Ishikawa (cell line): Measurements from ENCODE around the gene NKD2.

ENCODE experiments used
- CEBPB ChIP-seq: IDR thresholded peaks from 2 replicates; pipeline ENCODE4 v1.6.1; 2012
- CREB1 ChIP-seq: IDR thresholded peaks from 2 replicates; pipeline ENCODE4 v1.6.1; 2012; ENCODE audit warnings: low read depth
- EGR1 ChIP-seq: IDR thresholded peaks from 2 replicates; pipeline ENCODE4 v1.6.1; 2012
- EP300 ChIP-seq: IDR thresholded peaks from 2 replicates; pipeline ENCODE4 v1.6.1; 2012; ENCODE audit warnings: borderline replicate concordance
- FOXM1 ChIP-seq: IDR thresholded peaks from 2 replicates; pipeline ENCODE4 v1.6.1; 2012; ENCODE audit warnings: low read depth, borderline replicate concordance
- NFIC ChIP-seq: IDR thresholded peaks from 2 replicates; pipeline ENCODE4 v1.6.1; 2012
- RAD21 ChIP-seq: IDR thresholded peaks from 2 replicates; pipeline ENCODE4 v1.6.1; 2012; ENCODE audit warnings: low read depth
- TAF1 ChIP-seq: IDR thresholded peaks from 2 replicates; pipeline ENCODE4 v1.6.1; 2012; ENCODE audit warnings: low read depth, mild to moderate bottlenecking
- TCF12 ChIP-seq: IDR thresholded peaks from 2 replicates; pipeline ENCODE4 v1.6.1; 2012; ENCODE audit warnings: low read depth
- TEAD4 ChIP-seq: IDR thresholded peaks from 2 replicates; pipeline ENCODE4 v1.6.1; 2012
- YY1 ChIP-seq: IDR thresholded peaks from 2 replicates; pipeline ENCODE4 v1.6.1; 2012; ENCODE audit warnings: low read depth
- ZBTB7A ChIP-seq: IDR thresholded peaks from 2 replicates; pipeline ENCODE4 v1.6.1; 2012; ENCODE audit warnings: low read depth
- TF ChIP-seq, protein P1 (sequence below): IDR thresholded peaks from 2 replicates; pipeline ENCODE4 v1.6.1; 2012
- TF ChIP-seq, protein P2 (sequence below): IDR thresholded peaks from 2 replicates; pipeline ENCODE4 v1.6.1; 2012
- TF ChIP-seq, protein P3 (sequence below): IDR thresholded peaks from 2 replicates; pipeline ENCODE4 v1.6.1; 2012; ENCODE audit warnings: low read depth, mild to moderate bottlenecking

NKD2 gene

DNA sequence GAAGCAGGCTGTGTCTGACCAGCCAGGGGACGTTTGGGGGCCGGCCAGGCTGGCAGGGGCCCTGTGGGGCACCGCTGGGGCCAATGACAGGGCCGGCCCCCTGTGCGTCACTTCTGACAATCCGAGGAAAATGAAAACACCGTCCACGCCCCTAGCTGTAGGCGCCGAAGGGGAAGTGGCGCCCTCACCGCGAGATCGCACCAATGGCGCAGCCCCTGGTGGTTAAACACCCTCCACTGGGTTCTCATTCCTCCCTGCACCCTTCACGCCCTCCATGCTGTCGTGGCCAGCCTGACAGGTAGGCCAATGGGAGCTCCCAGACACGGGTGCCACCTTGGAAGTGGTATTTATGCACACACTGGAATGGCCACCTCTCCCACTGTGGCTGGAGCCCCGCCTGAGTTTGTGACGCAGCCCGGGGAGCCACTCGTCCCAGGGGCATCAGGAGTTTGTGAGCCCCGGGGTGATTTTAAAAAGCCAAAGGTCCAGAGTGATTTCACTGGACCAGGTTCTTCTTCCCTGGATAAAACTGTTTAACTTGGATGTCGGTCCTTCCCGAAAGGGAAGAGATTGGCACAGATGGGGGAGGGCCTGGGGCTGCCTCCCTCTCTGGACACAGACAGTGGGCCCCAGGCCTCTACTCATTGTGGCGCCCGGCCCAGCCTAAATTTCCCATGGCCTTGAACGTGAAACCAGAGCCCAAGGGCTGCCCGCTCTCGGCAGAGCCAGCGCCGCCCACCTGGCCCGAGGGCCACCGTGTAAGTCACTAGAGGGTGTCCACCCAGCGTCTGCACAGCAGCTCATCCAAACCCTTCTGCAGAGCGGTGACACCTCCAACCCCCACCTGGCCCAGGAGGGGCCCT lies 49.7 kb downstream of the NKD2 start:
- no peak for TF ChIP-seq RAD21
- TF ChIP-seq TCF12: no peak
- no peak for TF ChIP-seq NFIC
- TF ChIP-seq EP300: no peak
- TF ChIP-seq, protein P1, sequence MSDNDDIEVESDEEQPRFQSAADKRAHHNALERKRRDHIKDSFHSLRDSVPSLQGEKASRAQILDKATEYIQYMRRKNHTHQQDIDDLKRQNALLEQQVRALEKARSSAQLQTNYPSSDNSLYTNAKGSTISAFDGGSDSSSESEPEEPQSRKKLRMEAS: no peak
- no peak for TF ChIP-seq FOXM1
- TF ChIP-seq ZBTB7A: no peak
- TF ChIP-seq YY1: no peak
- TF ChIP-seq TEAD4: no peak
- no peak for TF ChIP-seq EGR1
- no peak for TF ChIP-seq CREB1
- TF ChIP-seq, protein P2, sequence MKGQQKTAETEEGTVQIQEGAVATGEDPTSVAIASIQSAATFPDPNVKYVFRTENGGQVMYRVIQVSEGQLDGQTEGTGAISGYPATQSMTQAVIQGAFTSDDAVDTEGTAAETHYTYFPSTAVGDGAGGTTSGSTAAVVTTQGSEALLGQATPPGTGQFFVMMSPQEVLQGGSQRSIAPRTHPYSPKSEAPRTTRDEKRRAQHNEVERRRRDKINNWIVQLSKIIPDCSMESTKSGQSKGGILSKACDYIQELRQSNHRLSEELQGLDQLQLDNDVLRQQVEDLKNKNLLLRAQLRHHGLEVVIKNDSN: no peak
- TF ChIP-seq, protein P3, sequence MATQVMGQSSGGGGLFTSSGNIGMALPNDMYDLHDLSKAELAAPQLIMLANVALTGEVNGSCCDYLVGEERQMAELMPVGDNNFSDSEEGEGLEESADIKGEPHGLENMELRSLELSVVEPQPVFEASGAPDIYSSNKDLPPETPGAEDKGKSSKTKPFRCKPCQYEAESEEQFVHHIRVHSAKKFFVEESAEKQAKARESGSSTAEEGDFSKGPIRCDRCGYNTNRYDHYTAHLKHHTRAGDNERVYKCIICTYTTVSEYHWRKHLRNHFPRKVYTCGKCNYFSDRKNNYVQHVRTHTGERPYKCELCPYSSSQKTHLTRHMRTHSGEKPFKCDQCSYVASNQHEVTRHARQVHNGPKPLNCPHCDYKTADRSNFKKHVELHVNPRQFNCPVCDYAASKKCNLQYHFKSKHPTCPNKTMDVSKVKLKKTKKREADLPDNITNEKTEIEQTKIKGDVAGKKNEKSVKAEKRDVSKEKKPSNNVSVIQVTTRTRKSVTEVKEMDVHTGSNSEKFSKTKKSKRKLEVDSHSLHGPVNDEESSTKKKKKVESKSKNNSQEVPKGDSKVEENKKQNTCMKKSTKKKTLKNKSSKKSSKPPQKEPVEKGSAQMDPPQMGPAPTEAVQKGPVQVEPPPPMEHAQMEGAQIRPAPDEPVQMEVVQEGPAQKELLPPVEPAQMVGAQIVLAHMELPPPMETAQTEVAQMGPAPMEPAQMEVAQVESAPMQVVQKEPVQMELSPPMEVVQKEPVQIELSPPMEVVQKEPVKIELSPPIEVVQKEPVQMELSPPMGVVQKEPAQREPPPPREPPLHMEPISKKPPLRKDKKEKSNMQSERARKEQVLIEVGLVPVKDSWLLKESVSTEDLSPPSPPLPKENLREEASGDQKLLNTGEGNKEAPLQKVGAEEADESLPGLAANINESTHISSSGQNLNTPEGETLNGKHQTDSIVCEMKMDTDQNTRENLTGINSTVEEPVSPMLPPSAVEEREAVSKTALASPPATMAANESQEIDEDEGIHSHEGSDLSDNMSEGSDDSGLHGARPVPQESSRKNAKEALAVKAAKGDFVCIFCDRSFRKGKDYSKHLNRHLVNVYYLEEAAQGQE: no peak
- TF ChIP-seq CEBPB: no peak
- no peak for TF ChIP-seq TAF1

DNA sequence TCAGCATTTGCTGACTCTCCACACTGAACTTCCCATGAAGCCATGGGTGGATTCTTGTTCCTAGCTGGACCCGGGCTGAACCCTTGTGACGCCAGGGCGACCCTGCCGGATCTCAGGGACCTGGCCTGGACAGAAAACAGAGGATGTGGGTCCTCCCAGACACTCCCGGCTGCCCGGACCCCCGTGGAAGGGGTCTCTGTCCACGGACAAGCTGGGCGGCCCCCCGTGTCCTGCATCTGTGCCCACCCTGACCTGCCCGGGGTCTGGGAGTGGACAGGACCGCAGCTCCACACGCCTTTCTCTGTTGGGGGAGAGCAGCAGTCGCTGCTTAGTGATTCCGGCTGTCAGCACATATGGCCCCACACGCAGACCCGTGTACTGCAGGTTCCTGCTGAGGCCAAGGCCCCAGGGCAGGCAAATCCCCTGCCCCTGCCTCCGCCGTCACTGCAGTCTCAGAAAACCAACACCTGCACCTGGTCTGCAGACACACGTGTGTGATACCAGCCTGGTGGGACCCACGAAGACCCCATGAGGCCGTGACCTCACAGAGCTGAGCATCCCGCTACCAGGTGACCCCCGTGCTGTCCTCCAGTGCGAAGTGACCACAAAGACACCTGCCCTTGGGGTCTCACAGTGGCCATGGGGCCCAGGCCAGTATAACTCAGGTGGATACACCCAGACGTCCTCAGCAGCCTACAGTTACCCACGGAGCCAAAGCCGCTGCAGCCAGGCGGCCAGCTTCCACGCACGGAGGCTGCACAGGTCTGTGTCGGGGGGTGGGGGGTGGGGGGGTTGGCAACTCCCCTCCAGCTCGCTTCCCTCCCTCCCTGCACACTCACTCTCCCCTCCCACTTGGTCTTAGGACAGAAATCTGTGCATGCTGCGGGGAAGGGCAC lies 50.6 kb downstream of the NKD2 start:
- TF ChIP-seq RAD21 (no peak), NFIC (no peak), EP300 (no peak), TAF1 (no peak), FOXM1 (no peak), CREB1 (no peak)
- TF ChIP-seq, protein P3: no peak

DNA sequence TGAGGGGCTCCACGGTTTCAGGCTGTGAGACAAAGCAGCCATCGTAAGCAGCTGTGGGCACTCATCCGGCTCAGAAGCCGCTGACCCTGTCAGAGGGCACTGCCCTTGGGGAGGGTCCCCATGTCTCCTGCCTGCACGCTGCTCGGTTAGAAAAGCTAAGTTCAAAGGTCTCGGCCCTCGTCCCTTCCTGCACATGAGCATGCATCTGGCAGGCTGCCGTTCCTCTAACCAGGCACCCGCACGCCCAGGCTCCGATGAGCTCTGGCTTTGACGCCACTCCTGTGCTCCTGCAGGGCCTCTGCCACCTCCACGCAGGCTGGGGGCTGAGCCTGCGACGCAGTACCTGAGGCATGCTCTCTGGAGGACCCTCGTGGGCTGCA lies 51.3 kb downstream of the NKD2 start:
- TF ChIP-seq ZBTB7A: no peak
- TF ChIP-seq TEAD4: no peak
- TF ChIP-seq CEBPB: no peak
- no peak for TF ChIP-seq TAF1
- no peak for TF ChIP-seq NFIC
- no peak for TF ChIP-seq RAD21
- TF ChIP-seq FOXM1: no peak
- no peak for TF ChIP-seq YY1

DNA sequence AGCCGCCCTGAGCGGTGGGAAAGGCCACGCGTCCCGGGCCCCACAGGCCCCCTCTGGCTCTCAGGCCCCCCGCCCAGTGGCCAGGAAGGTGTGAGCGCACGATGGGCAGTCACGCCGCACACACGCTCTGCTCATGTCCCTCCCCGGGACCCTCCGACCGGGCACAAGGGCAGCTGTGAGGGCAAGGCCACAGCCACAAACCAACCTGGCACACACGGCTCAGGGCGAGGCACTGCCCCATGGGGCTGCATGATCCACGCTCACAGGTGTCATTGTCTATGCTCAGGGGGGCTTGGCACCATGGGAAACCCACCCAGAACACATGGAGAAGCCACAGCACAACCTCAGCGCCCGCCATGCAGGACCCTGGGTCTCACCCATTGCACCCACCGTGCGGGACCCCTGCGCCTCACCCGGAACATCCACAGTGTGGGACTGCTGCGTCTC lies 52.0 kb downstream of the NKD2 start:
- TF ChIP-seq CEBPB (no peak), RAD21 (no peak), EP300 (no peak), CREB1 (no peak)

DNA sequence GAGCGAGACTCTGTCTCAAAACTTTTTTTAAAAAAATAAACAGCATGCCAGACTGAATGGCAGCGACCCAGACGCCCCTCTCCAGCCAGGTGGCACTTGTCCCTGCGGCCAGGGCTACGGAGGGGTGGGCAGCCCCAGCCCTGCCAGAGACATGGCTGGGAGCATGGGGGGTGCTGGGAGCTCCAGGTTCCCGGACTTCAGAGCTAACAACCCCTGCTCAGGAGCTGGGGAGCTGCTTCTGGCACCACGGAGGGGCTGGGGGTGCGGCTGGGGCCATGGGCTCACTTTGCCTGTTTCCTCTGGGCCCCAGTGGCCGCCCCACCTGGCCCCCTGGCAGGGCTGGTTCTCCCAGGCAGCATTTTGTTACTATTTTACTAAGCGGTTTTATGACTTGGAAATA lies 53.3 kb downstream of the NKD2 start:
- TF ChIP-seq TCF12 (no peak), EGR1 (no peak), FOXM1 (no peak), TAF1 (no peak)
- TF ChIP-seq, protein P1: no peak
